Trophoblast cell (in vitro differentiated cells and primary cell): ENCODE data around the gene ERC1.
A peak's percentile ranks its signal among the peaks of the same experiment; 100 is the strongest.

Experiments used
- DNase-seq, 2 donors: peaks; one replicate each; pipeline ENCODE4 v3.0.0-alpha.2; 2016
- H2AFZ ChIP-seq: 2 replicates; pipeline ENCODE4 v1.6.1; 2013; ENCODE audit warnings: low read length, moderate library complexity, mild to moderate bottlenecking; ENCODE audit not compliant: insufficient read depth, poor library complexity
- H2AK5ac ChIP-seq: 2 replicates; pipeline ENCODE4 v1.6.1; 2013; ENCODE audit warnings: mild to moderate bottlenecking, low read length
- H2BK120ac ChIP-seq: 2 replicates; pipeline ENCODE4 v1.6.1; 2013; ENCODE audit warnings: low read length, mild to moderate bottlenecking, moderate library complexity; ENCODE audit not compliant: insufficient read depth, poor library complexity
- H2BK12ac ChIP-seq: 2 replicates; pipeline ENCODE4 v1.6.1; 2013; ENCODE audit warnings: mild to moderate bottlenecking, low read length, moderate library complexity
- H2BK5ac ChIP-seq: 2 replicates; pipeline ENCODE4 v1.6.1; 2013; ENCODE audit warnings: low read length, low read depth, moderate library complexity, mild to moderate bottlenecking; ENCODE audit not compliant: poor library complexity
- H3K14ac ChIP-seq: 2 replicates; pipeline ENCODE4 v1.6.1; 2013; ENCODE audit warnings: mild to moderate bottlenecking, low read length
- H3K18ac ChIP-seq: 2 replicates; pipeline ENCODE4 v1.6.1; 2013; ENCODE audit warnings: mild to moderate bottlenecking, low read length
- H3K23ac ChIP-seq: 2 replicates; pipeline ENCODE4 v1.6.1; 2013; ENCODE audit warnings: low read length
- H3K27ac ChIP-seq: 2 replicates; pipeline ENCODE4 v1.5.1; 2013; ENCODE audit warnings: low read depth, mild to moderate bottlenecking, inconsistent platforms, low read length, moderate library complexity
- H3K27me3 ChIP-seq: 2 replicates; pipeline ENCODE4 v1.6.1; 2013; ENCODE audit warnings: inconsistent platforms, mild to moderate bottlenecking, low read length, moderate library complexity; ENCODE audit not compliant: insufficient read depth
- H3K36me3 ChIP-seq, 2 experiments: 1 replicate in 1 of 2; 2 replicates in 1 of 2; pipeline ENCODE4 v1.6.1; 2013; ENCODE audit warnings: low read length in 2 of 2, mild to moderate bottlenecking in 2 of 2, moderate library complexity in 1 of 2; ENCODE audit not compliant: insufficient read depth in 2 of 2, control insufficient read depth in 1 of 2
- H3K4ac ChIP-seq: 2 replicates; pipeline ENCODE4 v1.6.1; 2013; ENCODE audit warnings: low read depth, mild to moderate bottlenecking, low read length, moderate library complexity
- H3K4me1 ChIP-seq, 2 experiments: 1 replicate in 1 of 2; 2 replicates in 1 of 2; pipeline ENCODE4 v1.6.1; 2013; ENCODE audit warnings: low read length in 2 of 2, mild to moderate bottlenecking in 2 of 2, moderate library complexity in 1 of 2; ENCODE audit not compliant: insufficient read depth in 2 of 2, control insufficient read depth in 1 of 2
- H3K4me2 ChIP-seq: 2 replicates; pipeline ENCODE4 v1.6.1; 2013; ENCODE audit warnings: inconsistent platforms, mild to moderate bottlenecking, low read length, moderate library complexity
- H3K4me3 ChIP-seq: 2 replicates; pipeline ENCODE4 v1.5.1; 2013; ENCODE audit warnings: mild to moderate bottlenecking, low read depth, low read length, inconsistent platforms
- H3K79me1 ChIP-seq: one replicate; pipeline ENCODE4 v1.6.1; 2013; ENCODE audit warnings: low read length
- H3K79me2 ChIP-seq: 2 replicates; pipeline ENCODE4 v1.6.1; 2013; ENCODE audit warnings: low read length, mild to moderate bottlenecking; ENCODE audit not compliant: control insufficient read depth, insufficient read depth, poor library complexity
- H3K9ac ChIP-seq: 2 replicates; pipeline ENCODE4 v1.6.1; 2013; ENCODE audit warnings: mild to moderate bottlenecking, low read length
- H3K9me3 ChIP-seq: 2 replicates; pipeline ENCODE4 v1.6.1; 2013; ENCODE audit warnings: low read depth, mild to moderate bottlenecking, control low read depth, inconsistent platforms, low read length; ENCODE audit not compliant: insufficient read depth
- H4K12ac ChIP-seq: 2 replicates; pipeline ENCODE4 v1.6.1; 2013; ENCODE audit warnings: low read depth, mild to moderate bottlenecking, low read length, moderate library complexity
- H4K8ac ChIP-seq: 2 replicates; pipeline ENCODE4 v1.6.1; 2013; ENCODE audit warnings: low read depth, mild to moderate bottlenecking, low read length, moderate library complexity
- H4K91ac ChIP-seq: one replicate; pipeline ENCODE4 v1.6.1; 2013; ENCODE audit warnings: low read depth, mild to moderate bottlenecking, low read length, moderate library complexity
- WGBS: extraction: QIAGEN DNeasy Blood & Tissue Kit; methylation state at CpG from one replicate; pipeline ENCODE4 v1.1.7; 2013; ENCODE audit warnings: missing lambda C conversion rate; ENCODE audit not compliant: insufficient read length, insufficient coverage; ENCODE audit errors: extremely low coverage; 5-methylcytosine and 5-hydroxymethylcytosine counted together

The ERC1 gene

GRCh38 chr12:946631-947030, 44.4 kb upstream of the ERC1 start:
- Histone ChIP-seq H2BK5ac (no peak overlapping the region), H3K27me3 (no peaks in the 10 kb centered on the region), H3K14ac (no peak overlapping the region), H3K79me2 (peaks cover 8% of the 10 kb centered on the region), H3K9ac (no peak overlapping the region), H3K4me1 (peaks cover 0 to 5% of the 10 kb centered on the region in 2 experiments), H3K36me3 (peaks cover 0 to 3% of the 10 kb centered on the region in 2 experiments), H2AFZ (no peak overlapping the region), H3K4me3 (no peak overlapping the region), H4K8ac (no peak overlapping the region), H3K9me3 (no peaks in the 10 kb centered on the region), H3K4ac (peak overlapping the region; percentile 15), H2BK12ac (no peak overlapping the region), H3K79me1 (peaks cover 11% of the 10 kb centered on the region), H3K23ac (no peak overlapping the region), H3K18ac (no peak overlapping the region), H3K27ac (no peak overlapping the region), H4K91ac (no peak overlapping the region), H3K4me2 (no peak overlapping the region), H4K12ac (no peak overlapping the region), H2AK5ac (no peak overlapping the region), H2BK120ac (no peak overlapping the region)
- WGBS, result 100% methylated on average over 1 of the region's 6 CpGs
- no peak for DNase-seq

GRCh38 chr12:948238-948637, 42.8 kb upstream of the ERC1 start:
- Histone ChIP-seq H3K79me2 (peaks cover 8% of the 10 kb centered on the region), H2BK12ac (peak overlapping the region; percentile 58), H3K23ac (no peak overlapping the region), H3K4me1 (peaks cover 0 to 5% of the 10 kb centered on the region in 2 experiments), H3K14ac (no peak overlapping the region), H2AFZ (no peak overlapping the region), H4K91ac (no peak overlapping the region), H2BK120ac (no peak overlapping the region), H3K4me3 (no peak overlapping the region), H3K4me2 (peak overlapping the region; percentile 82), H3K79me1 (peaks cover 11% of the 10 kb centered on the region), H3K27ac (no peak overlapping the region), H3K4ac (peak overlapping the region; percentile 70), H3K27me3 (no peaks in the 10 kb centered on the region), H3K18ac (no peak overlapping the region), H4K12ac (no peak overlapping the region), H3K9me3 (no peaks in the 10 kb centered on the region), H2AK5ac (no peak overlapping the region), H2BK5ac (no peak overlapping the region), H3K36me3 (peaks cover 0 to 3% of the 10 kb centered on the region in 2 experiments), H4K8ac (peak overlapping the region; percentile 43), H3K9ac (no peak overlapping the region)
- no CpG with 5 or more reads among the region's 9 CpGs for WGBS
- DNase-seq, result no peak

GRCh38 chr12:949453-950191, 41.4 kb upstream of the ERC1 start, which contains the start of gene RAD52:
RAD52 (minus strand) TSS chr12:949694; CDS start chr12:933058, 16,636 bp downstream.
- Histone ChIP-seq H3K27me3 (no peaks in the 10 kb centered on the region), H4K91ac (peak within 1 kb of the TSS; percentile 94), H3K9ac (peak within 1 kb of the TSS; percentile 97), H3K36me3 (no peaks in the 10 kb centered on the region), H3K4me3 (peak within 1 kb of the TSS; percentile 85), H3K79me1 (peaks cover 11% of the 10 kb centered on the region), H2BK120ac (peak within 1 kb of the TSS; percentile 95), H3K4me2 (peak within 1 kb of the TSS; percentile 82), H3K14ac (peak within 1 kb of the TSS; percentile 73), H4K12ac (peak within 1 kb of the TSS; percentile 95), H3K27ac (peak within 1 kb of the TSS; percentile 94), H2BK12ac (peak within 1 kb of the TSS; percentile 32), H2AFZ (peak within 1 kb of the TSS; percentile 97), H3K9me3 (no peaks in the 10 kb centered on the region), H3K4ac (peak within 1 kb of the TSS; percentile 37), H3K4me1 (peaks cover 0 to 5% of the 10 kb centered on the region in 2 experiments), H3K18ac (peak within 1 kb of the TSS; percentile 96), H3K79me2 (peaks cover 8% of the 10 kb centered on the region), H2AK5ac (peak within 1 kb of the TSS; percentile 73), H2BK5ac (peak within 1 kb of the TSS; percentile 45), H4K8ac (peak within 1 kb of the TSS; percentile 90), H3K23ac (no peak within 1 kb of the TSS)
- no CpG with 5 or more reads among the region's 58 CpGs for WGBS
- DNase-seq, result peak; percentile 99

GRCh38 chr12:951176-951575, 39.8 kb upstream of the ERC1 start:
- no CpG with 5 or more reads among the region's 1 CpG for WGBS
- no peak overlapping the region for H3K9ac ChIP-seq

More at GRCh38 chr12:951176-951575, 39.8 kb upstream of the ERC1 start:
- peaks cover 0 to 5% of the 10 kb centered on the region in 2 experiments for H3K4me1 ChIP-seq
- no peak overlapping the region for H3K23ac ChIP-seq
- peaks cover 11% of the 10 kb centered on the region for H3K79me1 ChIP-seq
- H2BK5ac ChIP-seq, result no peak overlapping the region
- no peak overlapping the region for H2AFZ ChIP-seq
- H3K27ac ChIP-seq, result no peak overlapping the region
- no peak overlapping the region for H2BK12ac ChIP-seq
- no peak overlapping the region for H4K91ac ChIP-seq
- peaks cover 8% of the 10 kb centered on the region for H3K79me2 ChIP-seq
- H4K8ac ChIP-seq, result no peak overlapping the region
- H3K27me3 ChIP-seq, result no peaks in the 10 kb centered on the region
- H3K18ac ChIP-seq, result no peak overlapping the region
- no peak overlapping the region for H2BK120ac ChIP-seq
- H3K4ac ChIP-seq, result no peak overlapping the region
- no peak overlapping the region for H3K4me2 ChIP-seq
- H3K14ac ChIP-seq, result no peak overlapping the region
- H3K9me3 ChIP-seq, result no peaks in the 10 kb centered on the region
- DNase-seq, result peak; percentile 88 to 90
- no peaks in the 10 kb centered on the region for H3K36me3 ChIP-seq
- no peak overlapping the region for H4K12ac ChIP-seq
- H2AK5ac ChIP-seq, result no peak overlapping the region
- no peak overlapping the region for H3K4me3 ChIP-seq
